HEK293T (cell line): ENCODE results near the gene PPARGC1A.

Experiments
- BHLHE40 ChIP-seq: fragments of 450-650 bp; IDR thresholded peaks from 2 replicates; pipeline ENCODE4 v1.6.1; 2016; ENCODE audit warnings: mild to moderate bottlenecking, moderate library complexity, borderline replicate concordance
- ELF4 ChIP-seq: fragments of 450-650 bp; IDR thresholded peaks from 2 replicates; pipeline ENCODE4 v1.6.1; 2017; ENCODE audit warnings: antibody characterized with exemption
- FOXA1 ChIP-seq: fragments of 450-650 bp; IDR thresholded peaks from 2 replicates; pipeline ENCODE4 v1.6.1; 2016; ENCODE audit warnings: mild to moderate bottlenecking
- FOXK2 ChIP-seq: fragments of 450-650 bp; IDR thresholded peaks from 2 replicates; pipeline ENCODE4 v1.6.1; 2016; ENCODE audit warnings: mild to moderate bottlenecking
- FOXM1 ChIP-seq: fragments of 450-650 bp; IDR thresholded peaks from 2 replicates; pipeline ENCODE4 v1.6.1; 2017; ENCODE audit warnings: mild to moderate bottlenecking, borderline replicate concordance
- HDGF ChIP-seq: fragments of 450-650 bp; IDR thresholded peaks from 2 replicates; pipeline ENCODE4 v1.6.1; 2017; ENCODE audit warnings: antibody characterized with exemption, borderline replicate concordance
- LEF1 ChIP-seq: fragments of 450-650 bp; IDR thresholded peaks from 2 replicates; pipeline ENCODE4 v1.6.1; 2017; ENCODE audit warnings: mild to moderate bottlenecking, borderline replicate concordance
- NFRKB ChIP-seq: fragments of 450-650 bp; IDR thresholded peaks from 2 replicates; pipeline ENCODE4 v1.6.1; 2016; ENCODE audit warnings: mild to moderate bottlenecking, moderate library complexity
- SP1 ChIP-seq: fragments of 450-650 bp; IDR thresholded peaks from 2 replicates; pipeline ENCODE4 v1.6.1; 2017
- SUZ12 ChIP-seq: fragments of 450-650 bp; IDR thresholded peaks from 2 replicates; pipeline ENCODE4 v1.6.1; 2016; ENCODE audit warnings: mild to moderate bottlenecking
- TARDBP ChIP-seq: fragments of 450-650 bp; IDR thresholded peaks from 2 replicates; pipeline ENCODE4 v1.6.1; 2016
- ZNF384 ChIP-seq: fragments of 450-650 bp; IDR thresholded peaks from 2 replicates; pipeline ENCODE4 v1.6.1; 2016

DNA sequence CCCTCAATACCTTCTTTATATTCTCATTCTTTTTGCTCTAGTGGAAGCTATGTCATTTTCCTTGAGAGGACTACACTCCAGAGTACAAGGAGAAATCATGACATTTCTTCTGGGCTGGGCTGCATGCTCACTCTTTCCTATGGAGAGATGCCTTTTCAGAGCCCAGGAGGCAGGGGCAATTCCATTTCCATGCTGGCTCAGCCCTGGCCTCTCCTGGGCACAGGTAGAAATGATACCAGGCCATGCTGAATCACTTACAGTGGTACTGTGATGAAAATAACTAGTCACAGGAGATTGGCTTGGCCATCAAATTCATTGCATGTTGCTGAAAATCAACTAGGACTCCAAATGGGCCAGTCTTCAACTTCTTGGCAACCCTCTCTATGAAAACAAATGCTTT is 34.0 kb upstream of the PPARGC1A start:
- no peak for TF ChIP-seq SP1
- TF ChIP-seq SUZ12: no peak
- TF ChIP-seq ZNF384: no peak
- TF ChIP-seq FOXM1: no peak
- no peak for TF ChIP-seq FOXA1
- no peak for TF ChIP-seq TARDBP
- no peak for TF ChIP-seq BHLHE40
- no peak for TF ChIP-seq LEF1
- TF ChIP-seq HDGF: no peak
- TF ChIP-seq ELF4: no peak
- no peak for TF ChIP-seq FOXK2
- TF ChIP-seq NFRKB: no peak
